Adrenal gland (tissue), 12 donors: ENCODE data around the gene PLA2G4B. TPM values are rescaled to one million over a fixed set of nuclear protein-coding genes. Genes with fewer than 3 reads are reported as not detected.

Experiments used
- DNase-seq, 7 donors: peaks; one replicate each; pipeline ENCODE4 v3.0.0-alpha.2; 2019 to 2020
- H3K27ac ChIP-seq, 5 donors: fragments of 200-600 bp; sonication (generic) in 4 of 5; 1 replicate in 3 of 5; 2 replicates in 2 of 5; pipeline versions ENCODE4 v1.5.1 to v1.8.0; 2016 to 2020; ENCODE audit warnings: mild to moderate bottlenecking in 1 of 5
- H3K27me3 ChIP-seq: fragments of 200-600 bp; 2 replicates; pipeline ENCODE4 v1.8.0; 2021
- H3K36me3 ChIP-seq, 2 donors: fragments of 200-600 bp; replicated peaks in 1 of 2; 1 replicate in 1 of 2; 2 replicates in 1 of 2; pipeline versions ENCODE4 v1.5.1 to v1.8.0; 2018 to 2022
- H3K4me1 ChIP-seq, 2 donors: fragments of 200-600 bp; replicated peaks in 1 of 2; 1 replicate in 1 of 2; 2 replicates in 1 of 2; pipeline versions ENCODE4 v1.5.1 to v1.8.0; 2018 to 2021
- H3K4me3 ChIP-seq, 4 donors: fragments of 200-600 bp; sonication (generic) in 3 of 4; one replicate each; pipeline ENCODE4 v1.5.1; 2016 to 2018
- H3K9me3 ChIP-seq, 3 donors: fragments of 200-600 bp; sonication (generic) in 1 of 3; replicated peaks in 1 of 3; 1 replicate in 2 of 3; 2 replicates in 1 of 3; pipeline versions ENCODE4 v1.5.1 to v1.8.0; 2016 to 2021
- CTCF ChIP-seq, 6 experiments: fragments of 450-650 bp in 4 of 6; fragments of 200-600 bp in 2 of 6; sonication (generic) in 1 of 6; IDR thresholded peaks; 1 replicate in 5 of 6; 2 replicates in 1 of 6; pipeline versions ENCODE4 v1.5.1 to v1.8.0; 2016 to 2021; ENCODE audit warnings: antibody characterized with exemption in 6 of 6, mild to moderate bottlenecking in 2 of 6, moderate library complexity in 1 of 6
- POLR2A ChIP-seq, 2 donors: fragments of 450-650 bp; IDR thresholded peaks; one replicate each; pipeline ENCODE4 v1.6.1; 2017; ENCODE audit warnings: antibody characterized with exemption in 2 of 2, mild to moderate bottlenecking in 2 of 2, moderate library complexity in 1 of 2
- WGBS, 4 donors: extraction: QIAGEN DNeasy Blood & Tissue Kit in 2 of 4; methylation state at CpG; one replicate each; pipeline versions ENCODE4 v1.1.5 to v1.1.7; 2013 to 2017; 5-methylcytosine and 5-hydroxymethylcytosine counted together
- intact Hi-C, 2 donors: fragments of 100-400 bp; cut with DNase I; formaldehyde crosslinking; loops; one replicate each; pipeline versions ENCODE4 v1.14.1 to v1.15.0; 2022 to 2023
- polyA plus RNA-seq, 3 donors: library from polyadenylated mRNA; stranded (reverse); fragments of 200-250 nt in 2 of 3; fragments of 350-450 nt in 1 of 3; fragmentation: Illumina TruSeq in 1 of 3; extraction: RNeasy Lipid Tissue Mini Kit (QIAGEN cat#74804) in 1 of 3; gene quantifications; one replicate each; pipeline ENCODE4 v1.2.3, GENCODE V29; 2013 to 2014
- total RNA-seq, 9 donors: library from RNA; depleted of rRNA in 4 of 9; stranded (reverse); fragments of >200 nt in 4 of 9; fragments of 120-200 nt in 1 of 9; fragmentation: NEBNext Ultra II Directional in 1 of 9; extraction: Animal tissue kit (Norgen Biotek cat#: 25700) in 1 of 9; gene quantifications; one replicate each; pipeline versions ENCODE4 v1.1.0 to v1.2.4, GENCODE V29; 2013 to 2023
- donor health status: healthy with polysubstance abuse.
- donor health status: Bipolar disorder and iron deficiency.
- donor health status: DM: yes; HTN: yes; CAD: no.
- donor health status: DM: no; HTN: no; CAD: no.
- donor health status: DM: no; HTN: no; CAD: no.
- donor health status: DM: yes; HTN: yes; CAD: no.

The PLA2G4B gene
- total and polyA plus RNA-seq, 12 donors: 0.35 to 26.4 (median 4.9) TPM

GRCh38 chr15:41850482-41851166, 12.0 kb downstream of the PLA2G4B start:
- WGBS, 4 donors: 57 to 87% (median 68%) methylated on average over 5 to 16 of the region's 16 CpGs
- TF ChIP-seq CTCF (IDR thresholded peaks at IDR 0.05) (no peak), POLR2A (IDR thresholded peaks at IDR 0.05) (no peak)
- no peak for DNase-seq
- H3K36me3 ChIP-seq: peaks cover 0 to 25% of the 10 kb centered on the region in 2 donors
- no peaks in the 10 kb centered on the region for H3K4me1 ChIP-seq
- no peaks in the 10 kb centered on the region for H3K27me3 ChIP-seq
- intact Hi-C loops: no loop called here
- H3K9me3 ChIP-seq: no peaks in the 10 kb centered on the region
- H3K4me3 ChIP-seq: no peak overlapping the region
- H3K27ac ChIP-seq: no peak overlapping the region

- peaks cover 0 to 20% of the 10 kb centered on the region in 2 donors for H3K36me3 ChIP-seq
- no peak for TF ChIP-seq CTCF (IDR thresholded peaks at IDR 0.05)
- H3K4me3 ChIP-seq: no peak overlapping the region
- DNase-seq: peak in 2 of 7 donors; percentile 27 to 31
- no peaks in the 10 kb centered on the region for H3K27me3 ChIP-seq
- no peaks in the 10 kb centered on the region for H3K9me3 ChIP-seq
- intact Hi-C loops: no loop called here
- WGBS, 4 donors: 29 to 35% (median 34%) methylated on average over 10 to 11 of the region's 11 CpGs
- H3K4me1 ChIP-seq: no peaks in the 10 kb centered on the region
- no peak overlapping the region for H3K27ac ChIP-seq
These were observed 12.5 kb downstream of the PLA2G4B start for GRCh38 chr15:41851167-41851523.

- WGBS, 4 donors: 72 to 87% (median 75%) methylated on average over 3 to 8 of the region's 8 CpGs
- H3K4me1 ChIP-seq: no peaks in the 10 kb centered on the region
- no peaks in the 10 kb centered on the region for H3K27me3 ChIP-seq
- no peaks in the 10 kb centered on the region for H3K9me3 ChIP-seq
- H3K27ac ChIP-seq: no peak overlapping the region
- intact Hi-C loops: no loop called here
- H3K4me3 ChIP-seq: no peak overlapping the region
- DNase-seq: no peak
- H3K36me3 ChIP-seq: peaks cover 0 to 13% of the 10 kb centered on the region in 2 donors
- TF ChIP-seq POLR2A (IDR thresholded peaks at IDR 0.05): no peak
- no peak for TF ChIP-seq CTCF (IDR thresholded peaks at IDR 0.05)
These were observed 13.2 kb downstream of the PLA2G4B start for GRCh38 chr15:41851755-41852370.

GRCh38 chr15:41852736-41853590, 14.3 kb downstream of the PLA2G4B start:
- H3K27me3 ChIP-seq: no peaks in the 10 kb centered on the region
- no peak overlapping the region for H3K27ac ChIP-seq
- H3K4me1 ChIP-seq: no peaks in the 10 kb centered on the region
- intact Hi-C loops: no loop called here
- no peaks in the 10 kb centered on the region for H3K9me3 ChIP-seq
- WGBS, 4 donors: 69 to 81% (median 79%) methylated on average over 5 to 17 of the region's 17 CpGs
- no peak overlapping the region for H3K4me3 ChIP-seq
- no peak for DNase-seq
- no peak for TF ChIP-seq CTCF (IDR thresholded peaks at IDR 0.05)
- TF ChIP-seq POLR2A (IDR thresholded peaks at IDR 0.05): no peak
- H3K36me3 ChIP-seq: peaks cover 0 to 3% of the 10 kb centered on the region in 2 donors
